Measurements from ENCODE around the gene KRT33B.

- TF ChIP-seq CTCF (conservative IDR thresholded peaks at IDR 0.05 in 1 of 2, IDR thresholded peaks at IDR 0.05 in 1 of 2; ENCODE audit: low read depth in 1 of 2, low read length in 2 of 2) (no peak), EZH2 (IDR thresholded peaks at IDR 0.05; ENCODE audit: low read length, missing control alignments) (no peak)
These were observed 46.9 kb upstream of the KRT33B start for GRCh38 chr17:41416479-41416878.
